Stimulated activated CD8-positive, alpha-beta memory T cell treated with anti-CD3 and anti-CD28 coated beads, Interleukin-7, amount 100 ng/mL, for 1 hour (primary cell): ENCODE data around the gene SOCS4.

Experiments
- DNase-seq, 2 donors: peaks; one replicate each; pipeline ENCODE4 v3.0.0-alpha.2; 2020; ENCODE audit warnings: low read depth in 2 of 2

SOCS4 gene

DNA sequence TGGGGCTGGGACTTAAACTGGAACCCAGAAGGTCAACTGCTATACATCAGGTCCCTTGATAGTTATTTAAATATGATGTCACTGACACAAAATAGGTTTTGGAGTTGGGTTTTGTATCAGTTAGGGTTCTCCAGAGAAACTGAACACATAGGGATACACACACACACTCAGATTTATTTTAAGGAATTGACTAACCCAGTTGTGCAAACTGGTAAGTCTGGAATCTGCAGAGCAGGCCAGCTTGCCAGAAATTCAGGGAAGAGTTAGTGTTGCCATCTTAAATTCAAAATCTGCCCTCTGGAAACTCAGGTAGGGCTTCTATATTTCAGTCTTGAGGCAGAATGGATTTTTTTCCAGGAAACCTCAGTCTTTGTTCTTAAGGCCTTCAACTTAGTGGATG lies 61.3 kb downstream of the SOCS4 start:
- DNase-seq: no peak

DNA sequence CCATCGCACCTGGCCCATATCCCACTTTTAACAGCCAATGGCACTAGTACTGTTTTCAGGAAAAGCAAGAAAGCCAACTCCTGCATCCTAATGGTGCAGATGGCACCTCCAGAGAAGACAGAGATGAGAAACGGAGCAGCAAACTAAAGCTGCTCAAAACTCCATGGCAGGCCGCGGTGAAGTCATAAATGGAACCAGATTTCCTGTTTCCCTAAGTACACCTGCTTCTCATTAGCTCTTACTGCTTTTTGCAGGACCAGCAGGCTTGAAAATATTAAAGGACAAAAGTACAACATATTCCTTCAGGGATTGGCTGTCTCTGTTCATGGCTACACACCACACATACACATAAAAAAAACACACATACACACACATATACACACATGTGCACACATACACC lies 65.3 kb downstream of the SOCS4 start:
- DNase-seq: no peak

DNA sequence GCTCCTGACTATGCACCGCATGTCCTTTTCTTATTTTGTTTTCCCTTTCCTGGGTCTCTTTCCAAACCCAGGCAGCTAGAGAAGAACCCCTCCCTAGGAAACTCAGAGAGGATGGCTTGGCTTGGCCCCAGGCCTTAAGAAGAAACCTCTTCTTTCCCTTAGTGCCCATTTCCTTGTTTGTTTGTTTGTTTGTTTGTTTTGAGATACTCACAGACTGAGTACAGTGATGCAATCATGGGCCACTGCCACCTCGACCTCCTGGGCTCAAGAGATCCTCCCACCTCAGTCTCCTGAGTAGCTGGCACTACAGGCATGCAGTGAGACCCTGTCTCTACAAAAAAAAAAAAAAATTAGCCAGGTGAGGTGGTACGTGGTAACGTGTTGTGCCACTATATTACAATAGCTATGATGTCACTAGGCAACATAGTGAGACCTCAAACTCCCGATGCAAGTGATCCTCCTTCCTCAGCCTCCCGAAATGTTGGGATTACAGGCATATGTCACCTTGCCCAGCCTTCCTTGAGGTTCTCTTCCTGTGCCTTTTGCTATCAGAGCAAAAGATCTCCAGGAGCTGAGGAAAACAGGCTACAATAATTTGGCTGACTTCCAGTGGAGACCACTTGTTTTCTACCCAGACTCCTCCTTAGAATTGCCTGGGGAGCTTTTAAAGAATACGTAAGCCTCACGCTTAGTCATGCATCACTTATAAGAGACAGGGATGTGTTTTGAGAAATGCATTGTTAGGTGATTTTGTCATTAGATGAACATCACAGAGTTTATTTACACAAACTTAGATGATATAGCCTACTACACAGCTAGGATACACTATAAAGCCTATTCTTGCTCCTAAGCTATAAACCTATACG lies 67.5 kb downstream of the SOCS4 start:
- DNase-seq: no peak

DNA sequence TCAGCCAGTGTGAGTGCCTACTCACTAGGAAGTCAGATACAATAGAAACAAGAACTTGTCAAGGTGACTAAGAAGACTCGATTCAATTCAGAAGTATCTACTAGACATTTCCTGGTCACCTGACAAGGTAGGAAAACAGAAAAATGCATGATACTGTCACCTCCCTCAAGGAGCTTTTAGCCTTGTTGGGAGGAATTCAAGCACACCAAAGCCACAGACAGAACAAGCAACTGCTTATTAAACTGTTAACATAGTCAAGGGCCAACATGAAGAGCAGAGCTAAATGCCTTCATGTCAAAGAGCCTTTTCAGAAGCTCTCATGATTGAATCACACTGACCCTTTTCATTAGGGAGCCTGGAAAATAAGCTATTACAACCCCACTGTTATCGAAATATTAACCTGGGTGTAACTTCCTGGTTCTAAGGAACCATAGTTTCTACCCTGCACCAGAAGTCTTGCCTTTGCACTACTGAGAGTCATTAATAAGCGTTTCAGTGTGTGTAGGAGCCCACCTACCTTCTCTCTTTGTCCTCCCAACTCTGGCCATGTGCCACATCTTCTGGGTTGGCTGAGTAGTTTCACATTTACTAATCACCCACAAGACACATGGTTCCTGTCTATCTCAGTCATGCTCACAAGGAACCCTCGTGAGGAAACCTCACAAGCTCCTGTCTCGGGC lies 71.0 kb downstream of the SOCS4 start:
- no peak for DNase-seq

DNA sequence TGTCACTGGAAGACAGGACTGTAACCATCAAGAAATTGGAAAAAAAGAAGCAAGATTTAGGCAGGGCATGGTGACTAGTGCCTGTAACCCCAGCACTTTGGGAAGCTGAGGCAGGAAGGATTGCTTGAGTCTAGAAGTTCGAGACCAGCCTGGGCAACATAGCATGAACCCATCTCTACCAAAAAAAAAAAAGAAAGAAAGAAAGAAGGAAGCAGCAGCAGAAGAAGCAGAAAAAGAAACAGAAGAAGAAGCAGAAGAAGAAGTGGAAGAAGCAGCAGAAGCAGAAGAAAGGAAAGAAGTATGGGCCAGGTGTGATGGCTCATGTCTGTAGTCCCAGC lies 71.5 kb downstream of the SOCS4 start:
- DNase-seq: no peak
